HG03097 (cell line): ENCODE results near the gene ADAM19.

Source experiments
- ATAC-seq: cut with Tn5 transposase; IDR thresholded peaks from one replicate; pipeline ENCODE4 v1.9.1; 2021; ENCODE audit not compliant: unreplicated experiment, low FRiP score

The ADAM19 gene

GRCh38 chr5:157471709-157472108 is 103.9 kb downstream of the ADAM19 start:
- no peak for ATAC-seq

GRCh38 chr5:157470631-157471030 is 104.9 kb downstream of the ADAM19 start:
- ATAC-seq = no peak

GRCh38 chr5:157469687-157470086 is 105.9 kb downstream of the ADAM19 start:
- ATAC-seq = no peak

GRCh38 chr5:157469073-157469472 is 106.5 kb downstream of the ADAM19 start:
- no peak for ATAC-seq

- no peak for ATAC-seq
These were observed 107.1 kb downstream of the ADAM19 start for GRCh38 chr5:157468293-157468965.

GRCh38 chr5:157464519-157465171 is 110.9 kb downstream of the ADAM19 start:
- peak; percentile 70 for ATAC-seq

- no peak for ATAC-seq
These were observed 111.7 kb downstream of the ADAM19 start for GRCh38 chr5:157463621-157464518.

- ATAC-seq = no peak
These were observed 112.5 kb downstream of the ADAM19 start for GRCh38 chr5:157463081-157463480.

- no peak for ATAC-seq
These were observed 114.4 kb downstream of the ADAM19 start for GRCh38 chr5:157460921-157461792.

- no peak for ATAC-seq
These were observed 115.6 kb downstream of the ADAM19 start, which contains the start of gene NIPAL4 for GRCh38 chr5:157459715-157460599. Gene NIPAL4, plus strand, starts transcription at chr5:157460213. Its CDS starts 108 bp downstream, at chr5:157460321.

GRCh38 chr5:157458835-157459234 is 116.7 kb downstream of the ADAM19 start:
- no peak for ATAC-seq

- no peak for ATAC-seq
These were observed 118.2 kb downstream of the ADAM19 start for GRCh38 chr5:157457391-157457790.

- ATAC-seq = no peak
These were observed 119.3 kb downstream of the ADAM19 start for GRCh38 chr5:157456301-157456700.

GRCh38 chr5:157455057-157455456 is 120.5 kb downstream of the ADAM19 start:
- no peak for ATAC-seq

GRCh38 chr5:157454273-157454672 is 121.3 kb downstream of the ADAM19 start:
- ATAC-seq = no peak

GRCh38 chr5:157451806-157452205 is 123.8 kb downstream of the ADAM19 start:
- no peak for ATAC-seq

GRCh38 chr5:157450024-157450423 is 125.6 kb downstream of the ADAM19 start:
- ATAC-seq = no peak

GRCh38 chr5:157449011-157449723 is 126.4 kb downstream of the ADAM19 start:
- ATAC-seq = no peak

GRCh38 chr5:157447201-157447637 is 128.4 kb downstream of the ADAM19 start:
- no peak for ATAC-seq
